HG03280 (cell line): ENCODE data around the gene USH1G.
A peak's percentile ranks its signal among the peaks of the same experiment; 100 is the strongest.
"Not testable (repeated sequence)": the region's sequence is repeated elsewhere in the genome, so short reads cannot be mapped to it uniquely, and the experiment has no call there.

ENCODE experiments used
- ATAC-seq: cut with Tn5 transposase; IDR thresholded peaks from one replicate; pipeline ENCODE4 v1.9.1; 2021; ENCODE audit warnings: mild to moderate bottlenecking, moderate library complexity; ENCODE audit not compliant: unreplicated experiment

The USH1G gene

GRCh38 chr17:74877592-74878548 is 45.2 kb downstream of the USH1G start:
- no peak for ATAC-seq

- ATAC-seq = no peak
These were observed 47.0 kb downstream of the USH1G start for GRCh38 chr17:74875977-74876593.

- no peak for ATAC-seq
These were observed 47.7 kb downstream of the USH1G start for GRCh38 chr17:74875155-74875976.

GRCh38 chr17:74874615-74875037 is 48.4 kb downstream of the USH1G start:
- ATAC-seq = no peak

GRCh38 chr17:74873874-74874614 is 49.0 kb downstream of the USH1G start:
- ATAC-seq = no peak

- peak; percentile 93 for ATAC-seq
These were observed 49.8 kb downstream of the USH1G start for GRCh38 chr17:74873037-74873873.

- ATAC-seq = peak; percentile 23
These were observed 50.6 kb downstream of the USH1G start, which contains the start of gene FDXR for GRCh38 chr17:74872313-74873036. Gene FDXR (minus strand): TSS chr17:74872994. CDS start chr17:74872944, 50 bp downstream.

- no peak for ATAC-seq
These were observed 51.5 kb downstream of the USH1G start for GRCh38 chr17:74871356-74872076.

GRCh38 chr17:74870512-74870911 is 52.5 kb downstream of the USH1G start:
- ATAC-seq = no peak

GRCh38 chr17:74870028-74870427 is 53.0 kb downstream of the USH1G start:
- ATAC-seq = not testable (repeated sequence)

GRCh38 chr17:74868908-74869255 is 54.2 kb downstream of the USH1G start:
- no peak for ATAC-seq

GRCh38 chr17:74868251-74868907 is 54.7 kb downstream of the USH1G start:
- ATAC-seq = no peak

- ATAC-seq = no peak
These were observed 56.7 kb downstream of the USH1G start for GRCh38 chr17:74866198-74866835.
